Measurements from ENCODE around the gene ACOXL.
A peak's percentile ranks its signal among the peaks of the same experiment; 100 is the strongest.

Gene ACOXL

DNA sequence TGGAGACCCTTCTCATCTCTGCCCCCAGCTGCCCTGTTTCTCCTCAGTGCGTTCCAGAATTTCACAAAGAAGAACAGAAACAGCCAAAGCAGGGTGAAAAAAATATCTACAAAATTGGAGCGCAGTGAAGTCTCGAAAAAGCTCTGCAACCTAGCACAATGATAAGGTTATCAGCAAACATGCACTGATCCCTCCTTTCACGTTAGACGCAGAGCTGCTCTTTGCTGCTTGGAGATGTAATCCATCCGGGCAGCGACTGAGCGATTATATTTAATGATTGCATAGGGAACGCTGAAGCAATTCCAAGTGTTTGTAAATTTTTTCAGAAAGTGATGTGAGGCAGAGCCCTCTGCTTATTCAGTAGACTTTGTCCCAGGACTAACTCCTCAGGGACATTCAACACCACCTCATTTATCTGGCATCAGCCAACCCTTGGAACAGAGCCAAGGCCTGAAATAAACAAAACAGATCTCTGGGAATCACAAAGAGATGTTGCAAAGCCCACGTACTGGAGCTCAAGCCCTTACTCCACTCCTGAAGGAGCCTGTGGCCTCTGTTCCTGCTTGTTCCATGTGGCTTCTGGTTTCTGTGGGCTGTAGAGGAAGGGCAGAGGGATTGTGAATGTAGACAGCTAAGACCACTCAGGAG is 215.8 kb downstream of the ACOXL start:
- no peak overlapping the region for H3K4me3 ChIP-seq (ENCODE audit: low read depth, low read length)
- TF ChIP-seq, protein P1, sequence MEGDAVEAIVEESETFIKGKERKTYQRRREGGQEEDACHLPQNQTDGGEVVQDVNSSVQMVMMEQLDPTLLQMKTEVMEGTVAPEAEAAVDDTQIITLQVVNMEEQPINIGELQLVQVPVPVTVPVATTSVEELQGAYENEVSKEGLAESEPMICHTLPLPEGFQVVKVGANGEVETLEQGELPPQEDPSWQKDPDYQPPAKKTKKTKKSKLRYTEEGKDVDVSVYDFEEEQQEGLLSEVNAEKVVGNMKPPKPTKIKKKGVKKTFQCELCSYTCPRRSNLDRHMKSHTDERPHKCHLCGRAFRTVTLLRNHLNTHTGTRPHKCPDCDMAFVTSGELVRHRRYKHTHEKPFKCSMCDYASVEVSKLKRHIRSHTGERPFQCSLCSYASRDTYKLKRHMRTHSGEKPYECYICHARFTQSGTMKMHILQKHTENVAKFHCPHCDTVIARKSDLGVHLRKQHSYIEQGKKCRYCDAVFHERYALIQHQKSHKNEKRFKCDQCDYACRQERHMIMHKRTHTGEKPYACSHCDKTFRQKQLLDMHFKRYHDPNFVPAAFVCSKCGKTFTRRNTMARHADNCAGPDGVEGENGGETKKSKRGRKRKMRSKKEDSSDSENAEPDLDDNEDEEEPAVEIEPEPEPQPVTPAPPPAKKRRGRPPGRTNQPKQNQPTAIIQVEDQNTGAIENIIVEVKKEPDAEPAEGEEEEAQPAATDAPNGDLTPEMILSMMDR (IDR thresholded peaks at IDR 0.05; ENCODE audit: control insufficient read depth, extremely low read depth, insufficient read depth), result no peak
- peak; percentile 19 for DNase-seq (ENCODE audit: low read depth)

DNA sequence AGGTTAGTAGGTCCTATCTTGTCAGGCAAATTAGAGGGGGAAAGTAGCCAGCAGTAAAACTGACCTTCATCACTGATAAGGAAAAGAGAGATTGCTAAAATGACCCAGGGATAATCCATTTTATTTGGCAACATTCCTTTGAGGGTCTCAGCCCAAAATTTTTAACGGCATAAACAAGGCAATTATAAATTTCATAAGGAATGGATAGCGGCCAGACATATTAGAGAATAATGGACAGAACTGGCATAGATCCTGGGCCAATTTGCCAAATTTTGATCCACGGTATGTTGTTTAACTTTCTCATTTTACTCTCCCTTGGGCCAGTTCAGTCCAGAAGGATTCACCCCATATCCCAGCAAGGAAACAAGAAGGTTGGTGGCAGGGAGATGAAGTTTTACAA is 217.9 kb downstream of the ACOXL start:
- TF ChIP-seq, protein P1 (IDR thresholded peaks at IDR 0.05; ENCODE audit: control insufficient read depth, extremely low read depth, insufficient read depth), result no peak
- no peak for DNase-seq (ENCODE audit: low read depth)
- H3K4me3 ChIP-seq (ENCODE audit: low read depth, low read length), result no peak overlapping the region

DNA sequence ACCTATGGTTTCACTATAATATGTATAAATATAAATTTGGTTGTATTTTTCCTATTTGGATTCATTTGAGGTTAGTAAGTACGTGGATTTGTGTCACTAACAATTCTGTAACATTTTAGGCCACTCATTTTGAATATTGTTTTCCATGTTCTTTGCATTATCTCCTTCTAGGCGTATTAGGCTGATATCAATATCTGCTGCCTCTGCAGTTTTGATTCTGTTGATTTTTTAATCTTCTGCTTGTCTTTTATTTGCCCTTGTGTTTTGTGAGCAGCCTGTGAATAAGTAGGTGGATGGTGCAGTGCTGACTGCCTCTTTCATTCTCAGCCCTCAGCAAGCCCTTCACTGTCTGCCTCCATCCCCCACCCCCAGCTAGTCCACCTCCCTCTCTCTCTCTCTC is 222.7 kb downstream of the ACOXL start:
- no peak for DNase-seq (ENCODE audit: low read depth)
- TF ChIP-seq, protein P1 (IDR thresholded peaks at IDR 0.05; ENCODE audit: control insufficient read depth, extremely low read depth, insufficient read depth), result no peak
- H3K4me3 ChIP-seq (ENCODE audit: low read depth, low read length), result no peak overlapping the region

DNA sequence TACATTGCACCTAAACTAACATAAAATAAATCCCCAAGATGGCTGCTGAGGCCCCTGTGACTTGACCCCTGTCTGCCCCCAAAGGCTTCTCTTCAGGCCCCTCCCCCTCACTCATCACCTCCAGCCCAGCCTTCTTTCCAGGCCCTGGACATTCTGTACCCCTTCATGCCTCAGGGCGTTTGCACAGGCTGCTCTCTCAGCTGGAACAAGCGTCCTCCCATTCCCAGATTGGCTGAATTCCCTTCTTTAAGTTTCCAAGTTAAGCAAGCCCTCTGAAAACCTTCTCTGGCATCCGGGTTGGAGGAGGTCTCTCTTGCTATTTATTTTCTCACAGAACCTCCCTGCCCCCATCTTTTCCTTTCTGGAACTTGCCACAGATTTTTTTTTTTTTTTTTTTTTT is 223.2 kb downstream of the ACOXL start:
- TF ChIP-seq, protein P1 (IDR thresholded peaks at IDR 0.05; ENCODE audit: control insufficient read depth, extremely low read depth, insufficient read depth), result no peak
- DNase-seq (ENCODE audit: low read depth), result no peak
- no peak overlapping the region for H3K4me3 ChIP-seq (ENCODE audit: low read depth, low read length)

DNA sequence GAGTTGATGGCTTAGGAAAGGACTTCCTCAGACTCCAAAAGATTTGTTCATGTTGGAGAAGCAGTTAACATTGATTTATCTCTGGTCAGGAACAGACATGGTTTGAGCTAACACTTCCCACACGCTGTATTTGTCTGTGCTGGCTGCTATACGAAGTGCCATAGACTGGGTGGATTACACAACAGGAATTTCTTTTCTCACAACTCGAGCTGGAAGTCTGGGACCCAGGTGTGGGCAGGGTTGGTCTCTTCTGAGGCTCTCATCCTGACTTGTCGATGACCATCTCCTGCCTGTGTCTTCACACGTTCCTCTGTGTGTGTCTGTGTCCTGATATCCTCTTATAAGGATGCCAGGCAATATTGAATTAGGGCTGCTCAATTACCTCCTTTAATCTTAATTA is 224.9 kb downstream of the ACOXL start:
- DNase-seq (ENCODE audit: low read depth), result no peak
- TF ChIP-seq, protein P1 (IDR thresholded peaks at IDR 0.05; ENCODE audit: control insufficient read depth, extremely low read depth, insufficient read depth), result no peak

DNA sequence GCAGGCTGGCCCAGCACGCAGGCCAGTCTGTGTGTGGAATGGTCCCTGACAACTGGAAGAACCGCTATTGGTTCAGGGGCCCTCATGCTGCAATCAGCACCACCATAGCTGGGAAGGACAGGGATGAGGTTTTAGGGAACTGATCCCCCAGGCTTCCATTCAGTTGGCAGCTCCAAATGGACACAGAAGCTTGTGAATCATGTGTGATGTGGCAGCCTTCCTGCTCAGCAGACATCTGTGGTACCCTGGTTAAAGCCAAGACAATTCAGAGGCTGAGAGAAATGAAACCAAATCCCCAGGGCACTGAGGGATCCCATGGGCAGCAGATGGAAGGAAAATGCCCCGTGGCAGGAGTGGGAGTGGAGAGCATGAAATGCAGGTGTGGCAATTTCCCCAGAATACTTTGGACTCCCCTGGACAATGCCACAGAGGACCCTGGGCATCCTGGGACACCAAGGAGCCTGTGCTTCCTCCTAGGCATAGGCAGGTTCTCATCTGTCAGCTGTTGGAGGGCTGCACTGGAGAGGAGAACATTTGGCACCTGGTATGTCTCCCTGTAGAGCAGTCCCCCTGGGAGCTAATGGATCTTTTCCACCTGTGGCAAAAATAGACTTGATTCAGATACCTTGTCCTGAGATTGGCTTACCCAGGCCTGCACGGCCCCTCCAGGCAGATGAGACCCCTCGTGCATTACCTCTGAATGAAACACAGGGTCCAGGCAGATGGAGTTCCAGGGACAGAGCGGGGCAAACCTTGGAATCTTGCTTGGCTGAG is 226.2 kb downstream of the ACOXL start:
- DNase-seq (ENCODE audit: low read depth), result no peak
- H3K4me3 ChIP-seq (ENCODE audit: low read depth, low read length), result no peak overlapping the region
- TF ChIP-seq, protein P1 (IDR thresholded peaks at IDR 0.05; ENCODE audit: control insufficient read depth, extremely low read depth, insufficient read depth), result no peak

More for the DNA sequence above, 224.9 kb downstream of the ACOXL start:
- no peak overlapping the region for H3K4me3 ChIP-seq (ENCODE audit: low read depth, low read length)

All from LNCaP clone FGC (cell line).